Transverse colon (tissue), 4 donors: ENCODE measurements around the gene ATP1A4. TPM values are rescaled to one million over a fixed set of nuclear protein-coding genes. Genes with fewer than 3 reads are reported as not detected.
A peak's percentile ranks its signal among the peaks of the same experiment; 100 is the strongest.

Experiments
- DNase-seq: peaks from one replicate; pipeline ENCODE4 v3.0.0-alpha.2; 2019
- H3K27ac ChIP-seq, 4 donors: fragments of 200-600 bp; sonication (generic); 2 replicates each; pipeline ENCODE4 v1.5.1; 2016 to 2018; ENCODE audit warnings: inconsistent platforms in 4 of 4
- H3K27me3 ChIP-seq: fragments of 200-600 bp; sonication (generic); 2 replicates; pipeline ENCODE4 v1.5.1; 2017; ENCODE audit warnings: inconsistent platforms
- H3K36me3 ChIP-seq, 4 donors: fragments of 200-600 bp; sonication (generic); 2 replicates each; pipeline ENCODE4 v1.5.1; 2017 to 2019; ENCODE audit warnings: inconsistent platforms in 4 of 4
- H3K4me1 ChIP-seq, 4 donors: fragments of 200-600 bp; sonication (generic); 2 replicates each; pipeline ENCODE4 v1.5.1; 2017 to 2020; ENCODE audit warnings: inconsistent platforms in 4 of 4
- H3K4me3 ChIP-seq, 4 donors: fragments of 200-600 bp; sonication (generic); 1 replicate in 1 of 4; 2 replicates in 3 of 4; pipeline versions ENCODE4 v1.5.1 to v1.6.1; 2017 to 2019; ENCODE audit warnings: inconsistent platforms in 4 of 4
- H3K9me3 ChIP-seq, 2 donors: fragments of 200-600 bp; sonication (generic); 2 replicates each; pipeline ENCODE4 v1.5.1; 2017 to 2019; ENCODE audit warnings: inconsistent platforms in 2 of 2
- EP300 ChIP-seq: sonication (generic); formaldehyde crosslinking; IDR thresholded peaks from one replicate; pipeline ENCODE4 v1.6.1; 2017; ENCODE audit warnings: antibody characterized with exemption, low read depth
- POLR2A ChIP-seq: fragments of 450-650 bp; IDR thresholded peaks from one replicate; pipeline ENCODE4 v1.6.1; 2016; ENCODE audit warnings: antibody characterized with exemption, mild to moderate bottlenecking, moderate library complexity
- POLR2AphosphoS5 ChIP-seq, 3 donors: sonication (generic); formaldehyde crosslinking; IDR thresholded peaks; one replicate each; pipeline ENCODE4 v1.6.1; 2016; ENCODE audit warnings: antibody characterized with exemption in 3 of 3
- WGBS, 2 donors: methylation state at CpG; one replicate each; pipeline ENCODE4 v1.1.5; 2018; ENCODE audit warnings: low coverage in 1 of 2; 5-methylcytosine and 5-hydroxymethylcytosine counted together
- in situ Hi-C, 4 donors: fragments of 200-750 bp; cut with MboI; loops; one replicate each; pipeline versions ENCODE4 v1.15.0 to v1.15.1; 2017; ENCODE audit warnings: low sequenced_read_pairs in 3 of 4, low pct_ligation_motif_present in 1 of 4, low pct_unique_long_range_greater_than_20kb in 1 of 4
- intact Hi-C: fragments of 100-400 bp; cut with DNase I; formaldehyde crosslinking; loops from one replicate; pipeline ENCODE4 v1.15.1; 2023; ENCODE audit warnings: low total_unique reads
- total RNA-seq, 4 donors: library from RNA; depleted of rRNA; stranded (reverse); fragments of >200 nt; gene quantifications; one replicate each; pipeline ENCODE4 v1.1.0, GENCODE V29; 2016
- TF ChIP-seq, protein P1 (sequence below), 5 experiments: fragments of 200-600 bp in 3 of 5; fragments of 450-650 bp in 2 of 5; sonication (generic) in 3 of 5; IDR thresholded peaks; 1 replicate in 2 of 5; 2 replicates in 3 of 5; pipeline ENCODE4 v1.5.1; 2016 to 2017; ENCODE audit warnings: antibody characterized with exemption in 5 of 5, inconsistent platforms in 3 of 5, mild to moderate bottlenecking in 2 of 5, moderate library complexity in 1 of 5

Gene ATP1A4
- total RNA-seq, 4 donors from 2014 or later: 0.20 TPM; not detected in 3

DNA sequence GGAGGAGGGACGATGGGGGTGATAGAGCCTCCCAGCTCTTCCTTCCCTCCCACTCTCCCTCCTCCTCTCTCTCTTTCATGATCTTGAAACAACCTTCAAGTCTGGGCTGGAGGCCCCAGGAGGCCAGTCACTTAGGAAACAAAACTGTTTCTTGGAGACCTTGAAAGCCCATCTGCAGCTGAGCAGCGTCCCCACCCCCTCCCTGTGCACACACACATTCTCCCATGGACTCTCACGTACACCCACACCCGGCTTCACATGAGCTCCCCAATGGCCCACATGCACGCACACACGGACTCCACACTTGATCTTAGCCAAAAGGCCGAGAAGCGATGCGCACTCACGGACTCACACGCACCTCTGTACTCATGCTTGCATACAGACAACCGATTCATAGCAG, 39.0 kb upstream of the ATP1A4 start:
- Histone ChIP-seq H3K4me3 (no peak overlapping the region), H3K27ac (no peak overlapping the region), H3K4me1 (peaks cover 0 to 3% (median 0%) of the 10 kb centered on the region in 4 donors), H3K9me3 (no peaks in the 10 kb centered on the region), H3K27me3 (peaks cover 4% of the 10 kb centered on the region), H3K36me3 (no peaks in the 10 kb centered on the region)
- in situ Hi-C loops: no loop called here
- intact Hi-C loops: no loop called here
- DNase-seq: no peak
- TF ChIP-seq EP300 (no peak), POLR2A (no peak), POLR2AphosphoS5 (IDR thresholded peaks at IDR 0.05) (no peak)
- TF ChIP-seq, protein P1, sequence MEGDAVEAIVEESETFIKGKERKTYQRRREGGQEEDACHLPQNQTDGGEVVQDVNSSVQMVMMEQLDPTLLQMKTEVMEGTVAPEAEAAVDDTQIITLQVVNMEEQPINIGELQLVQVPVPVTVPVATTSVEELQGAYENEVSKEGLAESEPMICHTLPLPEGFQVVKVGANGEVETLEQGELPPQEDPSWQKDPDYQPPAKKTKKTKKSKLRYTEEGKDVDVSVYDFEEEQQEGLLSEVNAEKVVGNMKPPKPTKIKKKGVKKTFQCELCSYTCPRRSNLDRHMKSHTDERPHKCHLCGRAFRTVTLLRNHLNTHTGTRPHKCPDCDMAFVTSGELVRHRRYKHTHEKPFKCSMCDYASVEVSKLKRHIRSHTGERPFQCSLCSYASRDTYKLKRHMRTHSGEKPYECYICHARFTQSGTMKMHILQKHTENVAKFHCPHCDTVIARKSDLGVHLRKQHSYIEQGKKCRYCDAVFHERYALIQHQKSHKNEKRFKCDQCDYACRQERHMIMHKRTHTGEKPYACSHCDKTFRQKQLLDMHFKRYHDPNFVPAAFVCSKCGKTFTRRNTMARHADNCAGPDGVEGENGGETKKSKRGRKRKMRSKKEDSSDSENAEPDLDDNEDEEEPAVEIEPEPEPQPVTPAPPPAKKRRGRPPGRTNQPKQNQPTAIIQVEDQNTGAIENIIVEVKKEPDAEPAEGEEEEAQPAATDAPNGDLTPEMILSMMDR (IDR thresholded peaks at IDR 0.05): no peak
- WGBS, 2 donors: 86% methylated on average over 12 of the region's 12 CpGs; no CpG with 5 or more reads in 1 of the 2 donors

DNA sequence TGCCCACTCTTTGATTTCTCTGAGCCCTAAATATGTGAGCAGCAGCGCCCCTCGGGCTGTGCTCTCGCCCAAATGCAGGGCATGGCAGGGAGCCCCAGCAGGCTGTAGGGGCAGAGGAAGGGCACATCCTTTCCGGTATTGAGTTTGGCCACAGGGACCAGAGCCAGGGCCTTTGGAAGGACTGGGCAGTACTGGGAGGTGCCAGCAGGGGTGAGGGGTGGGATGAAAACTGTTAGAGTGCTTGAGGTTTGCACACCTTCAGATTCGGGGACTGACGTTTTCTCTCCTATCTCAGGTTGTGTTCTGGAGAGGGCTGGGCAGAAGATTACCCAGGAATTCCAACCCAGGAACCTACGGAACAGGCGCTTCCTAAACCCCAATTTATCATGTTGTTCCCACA, 38.0 kb upstream of the ATP1A4 start:
- no peaks in the 10 kb centered on the region for H3K9me3 ChIP-seq
- peaks cover 0 to 6% (median 1%) of the 10 kb centered on the region in 4 donors for H3K4me1 ChIP-seq
- DNase-seq: no peak
- in situ Hi-C loops: no loop called here
- intact Hi-C loops: no loop called here
- TF ChIP-seq, protein P1 (IDR thresholded peaks at IDR 0.05): no peak
- TF ChIP-seq POLR2A (no peak), POLR2AphosphoS5 (IDR thresholded peaks at IDR 0.05) (no peak), EP300 (no peak)
- H3K27ac ChIP-seq: no peak overlapping the region
- 90% methylated on average over 8 of the region's 8 CpGs; no CpG with 5 or more reads in 1 of the 2 donors for WGBS, 2 donors
- peaks cover 4% of the 10 kb centered on the region for H3K27me3 ChIP-seq
- no peaks in the 10 kb centered on the region for H3K36me3 ChIP-seq
- no peak overlapping the region for H3K4me3 ChIP-seq

DNA sequence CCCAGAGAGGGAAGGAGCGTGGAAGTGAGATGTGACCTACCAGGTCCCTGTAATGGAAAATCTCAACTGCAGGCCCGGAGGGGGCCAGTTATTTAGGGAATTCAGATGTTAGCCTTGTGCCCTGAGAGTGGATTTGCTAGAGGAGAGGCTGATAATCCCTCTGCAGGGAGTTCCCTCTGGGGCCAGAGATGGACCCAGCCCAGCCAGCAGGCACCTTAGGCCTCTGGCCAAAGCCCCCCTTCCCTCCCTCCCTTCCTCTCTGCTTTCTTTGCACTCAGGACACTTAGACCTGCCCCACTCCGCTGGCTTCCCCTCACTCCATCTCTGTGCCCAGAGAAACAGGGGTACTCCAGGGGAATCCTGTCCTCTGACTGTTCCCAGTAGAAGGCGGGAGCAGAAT, 37.3 kb upstream of the ATP1A4 start:
- intact Hi-C loops: no loop called here
- peaks cover 0 to 9% (median 1%) of the 10 kb centered on the region in 4 donors for H3K4me1 ChIP-seq
- 79 to 83% methylated on average over 2 to 4 of the region's 4 CpGs for WGBS, 2 donors
- no peak for DNase-seq
- H3K36me3 ChIP-seq: no peaks in the 10 kb centered on the region
- peaks cover 4% of the 10 kb centered on the region for H3K27me3 ChIP-seq
- in situ Hi-C loops: no loop called here
- H3K9me3 ChIP-seq: no peaks in the 10 kb centered on the region
- no peak for TF ChIP-seq EP300
- no peak for TF ChIP-seq POLR2A
- TF ChIP-seq, protein P1 (IDR thresholded peaks at IDR 0.05): no peak
- no peak for TF ChIP-seq POLR2AphosphoS5 (IDR thresholded peaks at IDR 0.05)
- H3K4me3 ChIP-seq: no peak overlapping the region
- H3K27ac ChIP-seq: peak overlapping the region in 1 of 4 donors; percentile 8

DNA sequence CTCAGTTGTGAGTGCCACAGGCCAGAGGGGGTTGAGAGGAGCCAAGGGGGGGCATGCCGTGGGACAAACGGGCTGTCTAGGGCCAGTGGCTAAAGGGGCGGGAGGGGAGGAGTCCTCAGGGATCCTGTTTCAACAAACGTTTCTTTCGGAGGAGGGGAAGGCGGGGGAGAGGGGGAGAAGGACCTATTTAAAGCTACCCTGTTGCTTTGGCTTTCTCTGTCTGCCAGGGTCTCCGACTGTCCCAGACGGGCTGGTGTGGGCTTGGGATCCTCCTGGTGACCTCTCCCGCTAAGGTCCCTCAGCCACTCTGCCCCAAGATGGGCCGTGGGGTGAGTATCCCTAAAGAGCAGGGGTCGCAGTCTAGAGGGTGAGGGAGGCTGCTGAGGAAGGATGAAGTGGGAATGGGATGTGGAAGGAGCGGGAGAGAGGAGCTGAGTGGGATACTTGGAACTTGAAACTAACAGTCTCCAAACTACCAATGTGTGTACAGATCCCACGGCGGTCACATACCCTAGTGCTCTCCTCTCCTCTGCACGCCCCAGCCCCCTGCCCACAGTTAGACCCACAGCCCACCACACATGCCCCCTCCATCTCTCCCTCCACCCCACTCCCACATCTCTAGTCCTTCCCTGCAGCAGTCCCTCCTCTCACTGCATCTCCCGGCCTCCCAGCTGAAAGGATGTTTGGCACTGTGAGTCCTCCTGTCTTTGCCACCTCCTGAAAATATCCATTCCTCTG, 35.7 kb upstream of the ATP1A4 start, which contains the start of gene ATP1A2:
Gene ATP1A2 (plus strand): TSS at position 215 of the 738 bp plus-strand sequence. CDS start 103 bp downstream, at position 318.
- TF ChIP-seq EP300 (no peak), POLR2AphosphoS5 (IDR thresholded peaks at IDR 0.05) (peak in 2 of 3 donors; percentile 54 to 60), POLR2A (peak; percentile 12)
- TF ChIP-seq, protein P1 (IDR thresholded peaks at IDR 0.05): no peak
- 43 to 52% methylated on average over 7 to 14 of the region's 16 CpGs for WGBS, 2 donors
- intact Hi-C loops: no loop called here
- Histone ChIP-seq H3K36me3 (no peaks in the 10 kb centered on the region), H3K4me3 (peak within 1 kb of the TSS in 3 of 4 donors; percentile 20 to 32 (median 24)), H3K27me3 (no peaks in the 10 kb centered on the region), H3K27ac (peak within 1 kb of the TSS; percentile 57 to 86 (median 73)), H3K9me3 (no peaks in the 10 kb centered on the region), H3K4me1 (peaks cover 0 to 7% (median 1%) of the 10 kb centered on the region in 4 donors)
- DNase-seq: no peak
- in situ Hi-C loops: no loop called here
